H4 (cell line): ENCODE measurements around the gene SLC6A13. TPM values are rescaled to one million over a fixed set of nuclear protein-coding genes. Genes with fewer than 3 reads are reported as not detected.
"Not testable (repeated sequence)": the region's sequence is repeated elsewhere in the genome, so short reads cannot be mapped to it uniquely, and the experiment has no call there.

Experiments
- DNase-seq: peaks from one replicate; pipeline ENCODE4 v3.0.0-alpha.2; 2015; ENCODE audit warnings: low spot score
- total RNA-seq: library from RNA; depleted of rRNA; stranded (reverse); fragments of >200 nt; shearing (Covaris generic); gene quantifications from 2 replicates; pipeline ENCODE4 v1.2.3, GENCODE V29; 2014; rRNA removed

The SLC6A13 gene
- total RNA-seq: 0.27 TPM in 1 of 2 replicates, not detected in the other

DNA sequence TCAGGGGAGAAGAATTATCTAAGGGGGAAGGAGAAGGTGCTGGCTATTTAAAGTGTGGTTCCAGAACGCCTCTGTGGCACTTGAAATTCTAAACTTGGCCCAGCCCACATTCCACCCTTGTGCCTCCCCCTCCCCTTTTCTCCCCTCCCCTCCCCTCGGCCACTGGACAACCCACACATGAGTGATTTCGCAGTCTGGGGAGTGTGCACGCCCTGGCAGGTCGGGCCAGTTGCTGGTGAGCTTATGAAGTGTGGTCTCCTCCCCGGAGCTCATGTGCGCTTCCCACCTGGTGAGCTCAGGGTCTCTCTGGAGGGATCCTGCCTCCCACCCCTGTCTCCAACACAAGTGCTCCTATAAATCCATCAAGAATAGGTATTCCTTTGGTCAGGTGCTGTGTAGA, at the start of gene SLC6A13:
Gene SLC6A13 (minus strand): TSS at position 20 of the 400 bp plus-strand sequence. CDS start 2,784 bp downstream, outside the sequence.
- DNase-seq: no peak

DNA sequence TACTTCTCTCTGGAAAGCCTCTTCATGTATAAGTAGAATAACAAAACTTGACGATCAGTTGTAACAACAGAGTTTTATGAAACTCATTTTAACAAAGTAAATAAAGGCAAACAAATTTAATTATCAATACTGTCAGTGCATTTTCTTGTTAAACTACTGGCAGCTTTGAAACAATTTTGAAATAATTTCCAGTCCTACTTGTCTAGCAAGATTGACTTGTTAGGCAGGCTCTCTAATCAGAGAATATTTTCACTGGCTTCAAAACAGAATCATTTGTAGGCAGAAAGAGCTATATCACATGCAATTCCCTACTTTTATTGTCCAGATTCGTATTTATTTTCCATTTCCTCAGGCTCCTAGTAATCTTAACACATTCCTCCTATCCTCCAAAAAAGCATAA, 45.9 kb upstream of the SLC6A13 start:
- DNase-seq: no peak

DNA sequence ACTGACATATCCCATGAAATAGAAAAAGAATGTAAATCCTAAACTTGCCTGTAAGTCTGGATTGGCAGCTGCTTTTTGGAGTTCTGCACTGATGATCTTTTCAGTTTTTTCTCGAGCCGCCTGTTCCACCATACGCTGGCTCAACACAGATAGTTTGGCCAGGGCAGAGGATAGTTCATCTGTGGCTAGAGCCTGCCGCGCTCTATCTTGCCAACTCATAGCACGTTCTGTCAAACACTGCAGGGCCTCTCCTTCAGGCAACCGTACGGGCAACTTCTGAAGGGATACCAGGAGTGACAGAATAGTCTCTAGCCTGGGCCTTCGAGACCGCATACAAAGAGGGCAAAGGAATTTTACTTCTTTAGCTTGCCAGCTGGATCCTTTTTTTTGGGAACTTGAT, 44.8 kb upstream of the SLC6A13 start:
- DNase-seq: no peak

DNA sequence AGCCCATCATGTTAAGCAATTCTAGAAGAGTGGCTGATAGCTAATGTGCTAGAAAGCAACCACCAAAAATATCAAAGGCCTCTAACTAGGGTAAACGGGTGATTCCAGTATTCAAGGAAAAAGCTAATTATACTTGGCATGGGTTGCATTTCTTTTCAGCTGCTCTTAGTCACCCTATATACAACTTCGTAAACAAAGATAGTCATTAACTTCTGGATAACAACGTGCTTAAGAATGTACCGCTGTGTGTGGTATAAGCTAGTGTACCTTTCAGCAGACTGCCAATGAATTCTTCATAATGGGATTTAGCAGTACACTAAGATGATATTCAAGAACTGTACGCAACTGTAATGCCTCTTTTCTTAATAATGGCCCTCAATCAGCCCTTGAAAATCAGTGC, 42.2 kb upstream of the SLC6A13 start:
- peak; percentile 63 for DNase-seq

DNA sequence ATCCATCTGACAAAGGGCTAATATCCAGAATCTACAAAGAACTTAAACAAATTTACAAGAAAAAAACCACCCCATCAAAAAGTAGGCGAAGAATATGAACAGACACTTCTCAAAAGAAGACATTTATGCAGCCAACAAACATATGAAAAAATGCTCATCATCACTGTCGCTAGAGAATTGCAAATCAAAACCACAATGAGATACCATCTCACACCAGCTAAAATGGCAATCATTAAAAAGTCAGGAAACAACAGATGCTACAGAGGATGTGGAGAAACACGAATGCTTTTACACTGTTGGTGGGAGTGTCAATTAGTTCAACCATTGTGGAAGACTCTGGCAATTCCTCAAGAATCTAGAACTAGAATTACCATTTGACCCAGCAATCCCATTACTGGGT, 40.1 kb upstream of the SLC6A13 start:
- not testable (repeated sequence) for DNase-seq

DNA sequence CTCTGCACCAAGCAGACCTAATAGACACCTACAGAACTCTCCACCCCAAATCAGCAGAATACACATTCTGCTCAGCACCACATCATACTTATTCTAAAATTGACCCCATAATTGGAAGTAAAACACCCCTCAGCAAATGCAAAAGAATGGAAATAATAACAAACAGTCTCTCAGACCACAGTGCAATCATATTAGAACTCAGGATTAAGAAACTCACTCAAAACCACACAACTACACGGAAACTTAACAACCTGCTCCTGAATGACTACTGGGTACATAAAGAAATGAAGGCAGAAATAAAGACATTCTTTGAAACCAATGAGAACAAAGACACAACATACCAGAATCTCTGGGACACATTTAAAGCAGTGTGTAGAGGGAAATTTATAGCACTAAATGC, 37.5 kb upstream of the SLC6A13 start:
- not testable (repeated sequence) for DNase-seq

DNA sequence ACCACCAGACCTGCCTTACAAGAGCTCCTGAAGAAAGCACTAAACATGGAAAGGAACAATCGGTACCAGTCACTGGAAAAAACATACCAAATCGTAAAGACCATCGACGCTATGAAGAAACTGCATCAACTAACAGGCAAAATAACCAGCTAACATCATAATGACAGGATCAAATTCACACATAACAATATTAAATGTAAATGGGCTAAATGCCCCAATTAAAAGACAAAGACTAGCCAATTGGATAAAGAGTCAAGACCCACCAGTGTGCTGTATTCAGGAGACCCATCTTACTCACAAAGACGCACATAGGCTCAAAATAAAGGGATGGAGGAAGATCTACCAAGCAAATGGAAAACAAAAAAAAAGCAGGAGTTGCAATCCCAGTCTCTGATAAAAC, 36.9 kb upstream of the SLC6A13 start:
- DNase-seq: not testable (repeated sequence)

DNA sequence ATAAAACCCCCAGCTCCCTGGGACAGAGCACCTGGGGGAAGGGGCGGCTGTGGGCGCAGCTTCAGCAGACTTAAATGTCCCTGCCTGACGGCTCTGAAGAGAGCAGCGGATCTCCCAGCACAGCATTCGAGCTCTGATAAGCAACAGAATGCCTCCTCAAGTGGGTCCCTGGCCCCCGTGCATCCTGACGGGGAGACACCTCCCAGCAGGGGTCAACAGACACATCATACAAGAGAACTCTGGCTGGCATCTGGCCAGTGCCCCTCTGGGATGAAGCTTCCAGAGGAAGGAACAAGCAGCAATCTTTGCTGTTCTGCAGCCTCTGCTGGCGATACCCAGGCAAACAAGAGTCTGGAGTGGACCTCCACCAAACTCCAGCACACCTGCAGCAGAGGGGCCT, 35.4 kb upstream of the SLC6A13 start:
- not testable (repeated sequence) for DNase-seq

DNA sequence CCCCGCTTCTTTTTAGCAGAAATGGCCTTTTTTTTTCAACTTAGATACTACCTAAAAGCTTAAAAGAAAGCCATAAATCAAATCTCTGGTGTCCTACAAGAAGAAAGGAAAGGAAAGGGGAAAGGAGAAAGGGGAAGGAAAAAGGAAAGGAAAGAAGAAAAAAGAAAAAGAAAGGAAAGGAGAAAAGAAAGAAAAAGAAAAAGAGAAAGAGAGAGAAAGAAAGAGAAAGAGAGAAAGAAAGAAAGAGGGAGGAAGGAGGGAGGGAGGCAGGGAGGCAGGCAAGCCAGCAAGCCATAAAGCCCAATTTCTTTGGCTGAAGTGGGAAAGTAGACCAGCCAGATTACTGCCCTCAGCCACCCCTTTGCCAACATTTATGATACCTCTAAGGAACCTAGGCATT, 32.5 kb upstream of the SLC6A13 start:
- no peak for DNase-seq

DNA sequence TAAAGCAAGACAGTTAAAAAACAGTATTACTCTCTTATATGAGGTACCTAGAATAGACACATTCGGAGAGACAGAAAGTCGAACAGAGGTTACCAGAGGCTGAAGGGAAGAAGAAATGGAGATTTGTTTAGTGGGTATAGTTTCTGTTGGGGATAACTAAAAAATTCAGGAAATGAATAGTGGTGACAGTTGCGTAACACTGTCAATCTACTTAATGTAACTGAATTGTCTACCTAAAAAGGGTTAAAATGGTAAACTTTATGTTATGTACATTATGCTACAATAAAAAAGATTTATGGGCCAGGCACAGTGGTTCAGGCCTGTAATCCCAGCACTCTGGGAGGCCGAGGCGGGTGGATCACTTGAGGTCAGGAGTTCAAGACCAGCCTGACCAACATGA, 30.6 kb upstream of the SLC6A13 start:
- no peak for DNase-seq

DNA sequence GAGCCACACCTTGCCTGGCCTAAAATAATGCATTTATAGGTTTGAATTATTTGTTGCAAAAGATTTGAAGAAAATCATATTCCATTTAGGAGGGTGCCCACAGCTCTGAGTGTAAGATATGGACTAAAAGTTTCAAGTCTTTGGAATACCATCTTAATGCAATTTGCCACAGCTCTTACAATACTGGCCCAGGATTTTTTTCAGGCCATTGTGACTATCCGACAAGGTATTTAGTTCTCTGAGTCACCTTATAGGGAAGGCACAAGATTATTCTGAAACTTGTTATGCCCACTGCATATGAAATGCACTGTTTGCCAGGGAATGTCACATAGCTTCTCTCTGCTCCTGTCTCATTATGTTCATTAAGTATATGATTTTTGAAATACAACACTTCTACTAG, 29.6 kb upstream of the SLC6A13 start:
- DNase-seq: no peak

DNA sequence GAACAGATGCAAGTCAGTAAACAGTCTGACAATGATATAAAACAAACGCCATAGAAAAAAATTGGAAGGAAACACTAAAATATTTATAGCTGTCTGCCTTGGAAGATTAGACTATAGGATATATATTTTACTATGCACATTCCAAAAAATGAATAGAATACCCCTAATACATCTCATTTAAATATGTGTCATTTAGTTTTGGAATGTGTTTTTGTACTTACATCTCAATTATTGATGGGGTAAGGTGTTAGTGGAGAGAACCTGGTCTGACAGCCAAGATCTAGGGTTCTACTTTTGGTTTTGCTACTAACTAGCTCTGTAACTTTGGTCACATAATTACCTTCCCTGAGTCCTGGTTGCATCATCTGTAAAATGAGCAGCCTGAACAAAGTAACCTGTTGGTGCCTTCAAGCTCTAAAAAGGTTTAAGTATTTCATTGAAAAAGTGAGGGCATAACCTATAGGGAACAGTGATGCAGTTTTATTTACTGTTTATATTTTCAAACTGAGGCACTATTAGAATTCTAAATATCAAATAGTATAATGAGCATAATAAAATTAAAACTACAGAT, 28.6 kb upstream of the SLC6A13 start:
- no peak for DNase-seq

DNA sequence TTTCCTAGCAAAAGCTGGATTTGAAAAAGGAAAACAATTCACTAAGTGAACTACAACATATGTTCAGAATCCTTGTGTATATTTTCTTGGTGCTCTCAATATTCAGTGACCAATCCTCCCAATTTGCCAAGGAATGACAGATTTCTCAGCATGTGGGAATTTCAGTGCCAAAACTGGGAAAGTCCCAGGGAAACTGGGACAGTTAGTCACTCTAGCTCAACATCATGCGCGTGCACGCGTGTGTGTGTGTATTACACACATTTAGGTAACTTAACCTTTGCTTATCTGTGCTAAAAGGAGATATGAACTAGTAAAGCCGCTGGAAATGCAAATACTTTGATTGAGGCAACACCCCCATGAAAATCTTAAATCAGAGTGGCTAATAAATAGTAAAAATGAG, 26.1 kb upstream of the SLC6A13 start:
- DNase-seq: no peak

DNA sequence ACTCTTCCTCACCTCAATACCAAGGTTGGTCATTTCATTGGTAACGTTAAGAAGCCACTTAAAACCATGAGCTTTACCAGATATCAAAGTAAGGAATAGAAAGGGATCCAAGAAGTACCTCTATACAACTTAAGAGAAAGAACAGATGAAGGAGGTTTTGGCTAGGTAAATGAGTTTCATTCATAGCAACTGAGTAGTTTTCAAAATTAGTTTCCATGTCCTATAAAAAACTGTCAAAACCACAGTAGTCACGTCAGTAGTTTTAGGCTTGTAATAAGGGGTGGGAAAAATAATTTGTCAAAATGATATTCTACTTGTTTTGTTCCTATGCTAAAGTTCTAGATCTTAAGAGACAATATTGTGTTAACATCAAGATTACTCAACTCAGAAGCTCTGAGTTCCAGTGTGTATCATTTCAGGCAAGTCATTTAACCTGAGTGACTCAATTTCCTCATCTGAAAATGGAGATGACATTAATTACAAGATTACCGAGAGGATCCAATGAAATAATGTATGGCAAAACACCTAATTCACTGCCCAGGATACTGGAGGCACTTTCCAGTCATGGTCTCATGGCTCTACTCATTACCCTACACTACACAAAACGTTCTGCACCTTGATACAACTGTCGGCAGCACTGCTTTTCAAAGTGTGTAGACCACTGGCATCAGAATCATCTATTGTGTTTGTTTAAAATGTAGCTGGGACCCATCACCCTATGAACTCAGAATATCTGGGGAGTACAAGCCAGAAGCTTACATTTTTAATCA, 24.1 kb upstream of the SLC6A13 start:
- DNase-seq: no peak

DNA sequence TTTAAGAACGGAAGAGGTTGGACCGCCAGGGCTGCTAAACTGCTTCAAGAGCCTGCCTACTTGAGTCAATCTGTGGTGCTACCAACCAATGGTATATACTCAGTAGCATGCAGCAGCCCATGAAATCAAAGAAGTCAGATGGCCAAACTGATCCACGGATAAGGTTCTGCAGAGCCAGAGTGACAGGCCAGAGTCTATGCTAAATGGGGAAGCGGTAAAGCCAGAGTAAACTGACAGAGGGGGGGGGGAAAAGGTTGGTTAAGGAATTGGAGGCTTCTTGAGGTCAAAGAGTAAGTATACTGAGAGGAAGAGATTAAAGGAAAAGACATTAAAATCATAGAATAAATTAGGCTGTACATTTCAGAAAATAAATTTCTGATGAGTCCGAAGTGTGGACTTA, 15.4 kb upstream of the SLC6A13 start:
- no peak for DNase-seq

DNA sequence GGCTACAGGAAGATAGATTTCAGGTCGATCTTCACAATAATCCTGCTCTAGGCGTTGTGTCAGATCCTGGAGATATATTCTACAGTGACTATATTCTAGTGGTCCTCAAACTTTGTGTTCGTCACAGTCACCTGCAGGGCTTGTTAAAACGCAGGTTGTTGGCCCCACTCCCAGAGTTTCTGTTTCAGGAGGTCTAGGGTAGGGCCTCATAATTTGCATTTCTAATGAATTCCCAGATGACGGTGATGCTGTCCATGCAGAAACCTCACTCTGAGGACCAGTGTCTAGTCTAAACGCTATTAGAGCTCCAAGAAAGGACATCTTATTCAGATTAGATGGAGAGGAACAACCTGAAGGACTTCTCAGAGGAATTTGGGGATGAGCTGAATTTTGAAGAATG, 13.2 kb upstream of the SLC6A13 start:
- no peak for DNase-seq

DNA sequence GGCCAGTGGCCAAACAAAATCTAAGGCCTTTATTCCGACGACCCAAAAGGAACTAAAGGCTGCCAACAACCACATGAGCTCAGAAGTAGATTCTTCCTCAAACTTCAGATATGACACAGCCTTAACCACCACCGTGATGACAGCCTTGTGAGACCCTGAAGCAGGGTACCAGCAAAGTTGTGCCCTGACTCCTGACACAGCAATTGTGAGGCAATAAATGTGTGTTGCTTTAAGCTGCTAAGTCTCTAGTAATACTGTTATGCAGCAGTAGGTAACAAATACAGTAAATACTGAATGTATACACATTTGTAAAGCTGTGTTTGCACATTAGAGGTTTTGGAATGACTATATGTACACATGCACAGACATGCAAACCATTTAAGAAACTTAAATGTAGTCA, 10.7 kb upstream of the SLC6A13 start:
- DNase-seq: no peak

DNA sequence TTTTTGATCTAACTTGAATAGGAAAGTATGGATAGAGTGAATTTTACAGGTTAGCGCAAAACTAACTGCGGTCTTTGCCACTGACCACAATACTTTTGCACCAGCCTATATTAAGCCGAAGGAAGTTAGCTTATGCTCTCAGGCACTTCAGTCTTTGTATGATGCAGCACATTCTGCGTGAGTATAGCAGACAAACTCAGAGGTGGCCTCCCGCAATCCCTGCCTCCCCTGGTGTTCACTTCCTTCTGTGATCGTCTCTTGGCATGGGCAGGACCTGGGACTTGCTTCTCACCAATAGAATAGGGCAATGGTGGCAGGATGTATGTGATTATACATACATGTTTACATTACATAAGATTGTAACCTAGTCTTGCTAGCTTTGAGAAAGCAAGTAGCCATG, 10.3 kb upstream of the SLC6A13 start:
- no peak for DNase-seq

DNA sequence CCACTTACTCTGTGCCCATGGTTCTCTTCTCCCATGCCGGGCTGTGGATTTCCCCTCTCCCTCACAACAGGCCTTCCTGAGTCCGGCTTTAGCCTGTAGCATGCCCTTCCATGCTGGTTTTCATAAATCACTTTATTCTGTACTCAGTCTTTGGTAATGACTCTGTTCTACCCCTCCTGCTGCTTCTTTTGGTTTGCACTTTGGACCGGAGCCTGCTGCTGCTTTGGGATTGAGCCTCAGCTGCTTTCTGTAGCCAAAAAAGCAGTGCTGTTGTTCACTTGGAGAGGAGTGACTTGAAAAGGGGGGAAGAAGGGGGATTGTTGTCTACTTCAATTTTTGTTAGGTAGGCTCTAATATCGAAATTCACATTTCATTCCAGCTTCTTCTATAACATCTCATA, 8.5 kb upstream of the SLC6A13 start:
- no peak for DNase-seq

DNA sequence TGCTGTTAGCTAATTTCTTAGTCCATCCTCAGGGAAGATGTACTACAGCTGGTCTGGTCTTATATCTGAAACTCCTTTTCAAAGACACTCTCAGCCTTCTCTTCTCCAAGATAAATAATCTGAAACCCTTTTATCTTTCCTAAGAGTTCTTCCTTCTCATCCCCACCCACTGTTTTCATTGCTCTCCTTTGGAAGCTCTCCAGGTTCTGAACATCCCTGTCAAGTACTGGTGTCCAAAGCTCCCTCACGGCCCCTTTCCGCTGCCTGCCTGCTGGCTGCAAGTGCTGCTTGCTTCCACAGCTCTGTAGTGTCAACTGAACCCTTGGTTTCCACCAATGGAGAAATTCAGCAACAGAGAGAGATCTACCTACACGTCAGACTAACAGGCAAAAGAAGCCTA, 6.6 kb upstream of the SLC6A13 start:
- no peak for DNase-seq

DNA sequence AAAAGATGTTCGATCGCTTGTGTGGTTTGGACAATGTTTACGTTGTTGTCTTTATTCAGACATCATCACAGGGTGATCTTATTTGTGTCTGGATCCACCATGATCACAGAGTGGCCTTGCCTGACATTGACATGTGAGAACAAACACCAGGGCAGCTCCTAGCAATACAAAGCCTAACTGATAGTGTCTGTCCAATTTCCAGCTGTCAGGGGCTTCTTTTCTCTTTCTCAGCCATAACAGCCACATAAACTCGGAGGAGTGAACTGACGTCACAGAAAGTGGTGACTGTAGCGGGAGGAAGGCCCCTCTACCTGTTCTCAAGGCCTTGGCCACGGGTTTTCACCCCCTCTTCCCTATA, 5.8 kb upstream of the SLC6A13 start:
- no peak for DNase-seq

DNA sequence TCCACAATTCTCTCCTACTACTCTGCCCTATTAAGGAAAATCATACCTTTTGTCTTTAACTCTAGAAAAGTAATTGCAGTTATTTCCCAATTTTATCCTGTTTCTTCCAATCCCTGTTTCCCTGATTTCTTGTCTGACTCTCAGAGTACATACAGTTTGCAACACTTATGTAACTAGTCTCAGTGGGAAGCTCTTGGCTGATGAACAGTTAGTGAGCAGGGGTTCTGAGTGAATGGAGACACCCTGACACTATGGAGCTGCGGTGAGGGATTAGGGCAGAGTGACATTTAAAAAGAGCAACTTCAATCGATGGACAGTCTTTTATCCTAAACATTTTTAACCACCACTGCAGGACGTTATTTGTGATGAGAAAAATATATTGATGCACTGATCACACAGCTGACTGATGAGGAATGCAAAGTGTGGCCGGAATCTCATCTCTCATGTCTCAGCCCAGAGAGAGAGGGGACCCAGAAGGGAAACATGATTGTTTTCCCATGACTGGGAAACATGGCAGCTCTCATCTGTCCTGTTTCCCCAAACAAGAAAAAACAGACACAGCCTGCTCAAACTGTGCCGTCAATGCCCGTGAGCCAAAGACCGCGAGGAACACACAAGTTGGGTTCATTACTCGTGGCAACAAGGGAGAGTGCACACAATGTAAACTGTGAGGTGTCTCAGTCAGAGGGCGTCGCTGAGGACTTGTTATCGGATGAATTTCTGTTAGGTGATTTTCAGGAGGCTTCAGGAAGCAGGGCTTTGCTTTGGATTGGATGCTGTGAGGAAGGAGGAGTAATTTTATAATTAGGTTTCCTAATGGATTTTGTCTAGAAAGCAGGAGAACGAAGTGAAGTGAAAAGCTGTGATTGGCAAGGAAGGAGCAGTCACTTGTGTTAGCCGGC, 5.2 kb upstream of the SLC6A13 start:
- no peak for DNase-seq

DNA sequence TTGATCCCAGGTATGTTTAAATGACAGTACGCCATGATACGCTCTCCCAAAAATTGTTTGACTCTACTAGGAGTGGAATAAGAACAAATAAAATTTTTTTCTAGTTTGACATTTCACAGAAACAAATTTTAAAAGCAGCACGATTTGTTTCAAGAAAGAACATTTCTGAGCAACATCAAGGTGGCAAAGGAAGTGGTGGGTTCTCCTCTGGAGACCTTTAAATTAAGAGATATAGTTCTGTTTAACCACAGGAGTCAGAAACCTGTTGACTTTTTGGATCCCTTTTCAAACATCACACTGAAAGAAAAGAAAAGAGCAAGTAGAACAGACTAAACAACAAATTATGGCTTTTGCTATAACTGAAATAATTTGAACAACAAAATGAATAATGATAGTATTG, 2.5 kb upstream of the SLC6A13 start:
- DNase-seq: no peak
